Lung (tissue), 16 donors: ENCODE measurements around the gene MFAP4. TPM values are rescaled to one million over a fixed set of nuclear protein-coding genes. Genes with fewer than 3 reads are reported as not detected.

Experiments
- ATAC-seq: fragments of 200-7000 bp; cut with Tn5 transposase; one replicate; pipeline ENCODE4 v1.9.1; 2020; ENCODE audit warnings: moderate number of reproducible peaks; ENCODE audit not compliant: insufficient read depth, low FRiP score
- DNase-seq, 3 donors: peaks; one replicate each; pipeline ENCODE4 v3.0.0-alpha.2; 2013 to 2017
- H3K27ac ChIP-seq, 2 donors: one replicate each; pipeline ENCODE4 v1.5.1; 2013; ENCODE audit warnings: mild to moderate bottlenecking in 2 of 2, moderate library complexity in 2 of 2, control low read depth in 1 of 2, inconsistent platforms in 1 of 2, low read depth in 1 of 2, low read length in 1 of 2
- H3K27me3 ChIP-seq, 3 donors: one replicate each; pipeline ENCODE4 v1.5.1; 2013; ENCODE audit warnings: low read length in 2 of 3; ENCODE audit not compliant: control insufficient read depth in 3 of 3, insufficient read depth in 3 of 3
- H3K36me3 ChIP-seq, 4 donors: one replicate each; pipeline ENCODE4 v1.5.1; 2013; ENCODE audit warnings: low read length in 4 of 4, mild to moderate bottlenecking in 1 of 4, moderate library complexity in 1 of 4; ENCODE audit not compliant: control insufficient read depth in 4 of 4, insufficient read depth in 4 of 4
- H3K4me1 ChIP-seq, 5 donors: one replicate each; pipeline ENCODE4 v1.5.1; 2013; ENCODE audit warnings: low read length in 5 of 5, mild to moderate bottlenecking in 2 of 5, moderate library complexity in 1 of 5; ENCODE audit not compliant: control insufficient read depth in 5 of 5, insufficient read depth in 5 of 5
- H3K4me3 ChIP-seq: one replicate; pipeline ENCODE4 v1.5.1; 2013; ENCODE audit warnings: mild to moderate bottlenecking, control low read depth, moderate library complexity
- H3K9ac ChIP-seq, 2 donors: one replicate each; pipeline ENCODE4 v1.5.1; 2013; ENCODE audit warnings: low read length in 2 of 2, control low read depth in 1 of 2; ENCODE audit not compliant: insufficient read depth in 1 of 2
- H3K9me3 ChIP-seq, 4 donors: one replicate each; pipeline ENCODE4 v1.5.1; 2013; ENCODE audit warnings: low read length in 3 of 4, mild to moderate bottlenecking in 1 of 4, moderate library complexity in 1 of 4; ENCODE audit not compliant: control insufficient read depth in 4 of 4, insufficient read depth in 3 of 4
- CTCF ChIP-seq: IDR thresholded peaks from 2 replicates; pipeline ENCODE4 v1.5.1; 2012; ENCODE audit warnings: mild to moderate bottlenecking; ENCODE audit errors: control extremely low read depth, extremely low read depth
- WGBS, 2 donors: extraction: QIAGEN DNeasy Blood & Tissue Kit; methylation state at CpG; one replicate each; pipeline ENCODE4 v1.1.7; 2013; 5-methylcytosine and 5-hydroxymethylcytosine counted together
- long read RNA-seq, 5 donors: transcript quantifications; one replicate each; lab custom pipeline, GENCODE V29; 2026
- polyA plus RNA-seq, 2 donors: library from polyadenylated mRNA; stranded (reverse); fragments of 200-250 nt; gene quantifications; one replicate each; pipeline ENCODE4 v1.2.1, GENCODE V29; 2013
- total RNA-seq, 2 donors: library from RNA; depleted of rRNA in 1 of 2; stranded (reverse); fragments of >200 nt in 1 of 2; gene quantifications; one replicate each; pipeline ENCODE4 v1.2.1, GENCODE V29; 2014 to 2021
- donor health status: control.
- donor health status: control.
- donor health status: Bipolar disorder and iron deficiency.
- donor health status: healthy.
- donor health status: DM: yes; HTN: yes; CAD: no.

MFAP4 gene
- 100 to 1,000 TPM; 108 to 156 TPM for total RNA-seq
- polyA plus RNA-seq: 10 to 100 TPM; 45.7 to 76.4 TPM
- long read RNA-seq, donor 1, transcript MFAP4-202 (6 exons, 1,932 nt): minor isoform, 27 of 475 reads
- long read RNA-seq, donor 1, transcript MFAP4-203 (5 exons, 1,876 nt): minor isoform, 34 of 475 reads
- long read RNA-seq, donor 1, transcript MFAP4-201 (6 exons, 1,873 nt): major isoform, 326 of 475 reads
- long read RNA-seq, donor 1, partial matches to known transcripts: 85 of 475 reads
- long read RNA-seq, donor 1, other reads (novel, unspliced or antisense): 0 of 475 reads
- long read RNA-seq, donor 2, transcript MFAP4-202 (6 exons, 1,932 nt): minor isoform, 12 of 159 reads
- long read RNA-seq, donor 2, transcript MFAP4-201 (6 exons, 1,873 nt): major isoform, 103 of 159 reads
- long read RNA-seq, donor 2, transcript MFAP4-203 (5 exons, 1,876 nt): minor isoform, 19 of 159 reads
- long read RNA-seq, donor 2, partial matches to known transcripts: 24 of 159 reads
- long read RNA-seq, donor 2, other reads (novel, unspliced or antisense): 0 of 159 reads
- long read RNA-seq, donor 3, transcript MFAP4-201 (6 exons, 1,873 nt): major isoform, 112 of 184 reads
- long read RNA-seq, donor 3, transcript MFAP4-202 (6 exons, 1,932 nt): minor isoform, 10 of 184 reads
- long read RNA-seq, donor 3, transcript MFAP4-203 (5 exons, 1,876 nt): minor isoform, 20 of 184 reads
- long read RNA-seq, donor 3, partial matches to known transcripts: 41 of 184 reads
- long read RNA-seq, donor 3, other reads (novel, unspliced or antisense): 0 of 184 reads
- long read RNA-seq, donor 4, transcript MFAP4-202 (6 exons, 1,932 nt): minor isoform, 8 of 188 reads
- long read RNA-seq, donor 4, transcript MFAP4-203 (5 exons, 1,876 nt): minor isoform, 13 of 188 reads
- long read RNA-seq, donor 4, transcript MFAP4-201 (6 exons, 1,873 nt): major isoform, 123 of 188 reads
- long read RNA-seq, donor 4, partial matches to known transcripts: 44 of 188 reads
- long read RNA-seq, donor 4, other reads (novel, unspliced or antisense): 0 of 188 reads
- long read RNA-seq, donor 5, transcript MFAP4-202 (6 exons, 1,932 nt): minor isoform, 23 of 427 reads
- long read RNA-seq, donor 5, transcript MFAP4-201 (6 exons, 1,873 nt): major isoform, 285 of 427 reads
- long read RNA-seq, donor 5, transcript MFAP4-203 (5 exons, 1,876 nt): minor isoform, 31 of 427 reads
- long read RNA-seq, donor 5, partial matches to known transcripts: 76 of 427 reads
- long read RNA-seq, donor 5, other reads (novel, unspliced or antisense): 11 of 427 reads

GRCh38 chr17:19386974-19387920 lies at the start of gene MFAP4:
Gene MFAP4 (minus strand): TSS chr17:19387190. CDS start chr17:19387155, 35 bp downstream.
- Histone ChIP-seq H3K9me3 (no peaks in the 10 kb centered on the region), H3K27me3 (no peaks in the 10 kb centered on the region), H3K27ac (peak within 1 kb of the TSS; percentile 68 to 79), H3K4me1 (peaks cover 0 to 87% (median 56%) of the 10 kb centered on the region in 5 donors), H3K36me3 (peaks cover 0 to 34% (median 26%) of the 10 kb centered on the region in 4 donors), H3K4me3 (no peak within 1 kb of the TSS), H3K9ac (peak within 1 kb of the TSS in 1 of 2 donors; percentile 72)
- WGBS, 2 donors: 12 to 15% methylated on average over 20 to 22 of the region's 22 CpGs
- ATAC-seq (no peak), DNase-seq (peak; percentile 98 to 99 (median 99))
- no peak for TF ChIP-seq CTCF

- no peaks in the 10 kb centered on the region for H3K27me3 ChIP-seq
- no peaks in the 10 kb centered on the region for H3K36me3 ChIP-seq
- no peaks in the 10 kb centered on the region for H3K4me1 ChIP-seq
- H3K9me3 ChIP-seq: no peaks in the 10 kb centered on the region
- DNase-seq: no peak
- H3K9ac ChIP-seq: no peak overlapping the region
- H3K4me3 ChIP-seq: no peak overlapping the region
- no peak overlapping the region for H3K27ac ChIP-seq
- no peak for ATAC-seq
- 91 to 94% methylated on average over 2 of the region's 2 CpGs for WGBS, 2 donors
- no peak for TF ChIP-seq CTCF
Measured at GRCh38 chr17:19433727-19434340, 46.8 kb upstream of the MFAP4 start.

GRCh38 chr17:19433255-19433654 lies 46.3 kb upstream of the MFAP4 start:
- 84 to 92% methylated on average over 5 of the region's 5 CpGs for WGBS, 2 donors

More at GRCh38 chr17:19433255-19433654, 46.3 kb upstream of the MFAP4 start:
- ATAC-seq (no peak), DNase-seq (no peak)
- H3K27me3 ChIP-seq: no peaks in the 10 kb centered on the region
- no peaks in the 10 kb centered on the region for H3K9me3 ChIP-seq
- TF ChIP-seq CTCF: no peak
- no peak overlapping the region for H3K27ac ChIP-seq
- no peaks in the 10 kb centered on the region for H3K4me1 ChIP-seq
- no peak overlapping the region for H3K9ac ChIP-seq
- H3K4me3 ChIP-seq: no peak overlapping the region
- no peaks in the 10 kb centered on the region for H3K36me3 ChIP-seq
